Measurements from ENCODE around the gene EPHA1. TPM values are rescaled to one million over a fixed set of nuclear protein-coding genes. Genes with fewer than 3 reads are reported as not detected.

Gene EPHA1
- total and polyA plus RNA-seq, 10 donors = 0.80 to 4.5 (median 2.3) TPM

- WGBS, 5 donors = 26 to 39% (median 31%) methylated on average over 4 of the region's 4 CpGs
- no peaks in the 10 kb centered on the region for H3K36me3 ChIP-seq
- TF ChIP-seq, protein P1, sequence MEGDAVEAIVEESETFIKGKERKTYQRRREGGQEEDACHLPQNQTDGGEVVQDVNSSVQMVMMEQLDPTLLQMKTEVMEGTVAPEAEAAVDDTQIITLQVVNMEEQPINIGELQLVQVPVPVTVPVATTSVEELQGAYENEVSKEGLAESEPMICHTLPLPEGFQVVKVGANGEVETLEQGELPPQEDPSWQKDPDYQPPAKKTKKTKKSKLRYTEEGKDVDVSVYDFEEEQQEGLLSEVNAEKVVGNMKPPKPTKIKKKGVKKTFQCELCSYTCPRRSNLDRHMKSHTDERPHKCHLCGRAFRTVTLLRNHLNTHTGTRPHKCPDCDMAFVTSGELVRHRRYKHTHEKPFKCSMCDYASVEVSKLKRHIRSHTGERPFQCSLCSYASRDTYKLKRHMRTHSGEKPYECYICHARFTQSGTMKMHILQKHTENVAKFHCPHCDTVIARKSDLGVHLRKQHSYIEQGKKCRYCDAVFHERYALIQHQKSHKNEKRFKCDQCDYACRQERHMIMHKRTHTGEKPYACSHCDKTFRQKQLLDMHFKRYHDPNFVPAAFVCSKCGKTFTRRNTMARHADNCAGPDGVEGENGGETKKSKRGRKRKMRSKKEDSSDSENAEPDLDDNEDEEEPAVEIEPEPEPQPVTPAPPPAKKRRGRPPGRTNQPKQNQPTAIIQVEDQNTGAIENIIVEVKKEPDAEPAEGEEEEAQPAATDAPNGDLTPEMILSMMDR (IDR thresholded peaks at IDR 0.05 in 8 of 11, conservative IDR thresholded peaks at IDR 0.05 in 3 of 11) = no peak
- TF ChIP-seq POLR2A (IDR thresholded peaks at IDR 0.05) (no peak), POLR2AphosphoS5 (IDR thresholded peaks at IDR 0.05) (no peak)
- no peaks in the 10 kb centered on the region for H3K9me3 ChIP-seq
- no peak for DNase-seq
- intact Hi-C loops (cut with DNase I; ENCODE audit: low total_unique reads) = no loop called here
- H3K4me1 ChIP-seq = no peaks in the 10 kb centered on the region
- no peak overlapping the region for H3K27ac ChIP-seq
- no peak overlapping the region for H3K4me3 ChIP-seq
- no peaks in the 10 kb centered on the region for H3K27me3 ChIP-seq (replicated peaks in 1 of 7)
Observed at GRCh38 chr7:143437578-143437977, 28.9 kb upstream of the EPHA1 start.

- intact Hi-C loops (cut with DNase I; ENCODE audit: low total_unique reads) = no loop called here
- TF ChIP-seq POLR2A (IDR thresholded peaks at IDR 0.05) (no peak), POLR2AphosphoS5 (IDR thresholded peaks at IDR 0.05) (no peak)
- TF ChIP-seq, protein P1 (IDR thresholded peaks at IDR 0.05 in 8 of 11, conservative IDR thresholded peaks at IDR 0.05 in 3 of 11) = no peak
- no peaks in the 10 kb centered on the region for H3K4me1 ChIP-seq
- H3K27ac ChIP-seq = no peak overlapping the region
- no peaks in the 10 kb centered on the region for H3K27me3 ChIP-seq (replicated peaks in 1 of 7)
- H3K9me3 ChIP-seq = no peaks in the 10 kb centered on the region
- no peak for DNase-seq
- no peak overlapping the region for H3K4me3 ChIP-seq
- WGBS, 5 donors = 82 to 96% (median 93%) methylated on average over 3 of the region's 3 CpGs
- no peaks in the 10 kb centered on the region for H3K36me3 ChIP-seq
Observed at GRCh38 chr7:143436325-143436946, 27.8 kb upstream of the EPHA1 start.

- H3K27me3 ChIP-seq (replicated peaks in 1 of 7) = no peaks in the 10 kb centered on the region
- H3K9me3 ChIP-seq = no peaks in the 10 kb centered on the region
- H3K4me1 ChIP-seq = no peaks in the 10 kb centered on the region
- H3K36me3 ChIP-seq = no peaks in the 10 kb centered on the region
- WGBS, 5 donors = 78 to 94% (median 92%) methylated on average over 2 of the region's 2 CpGs
- TF ChIP-seq, protein P1 (IDR thresholded peaks at IDR 0.05 in 8 of 11, conservative IDR thresholded peaks at IDR 0.05 in 3 of 11) = no peak
- TF ChIP-seq POLR2AphosphoS5 (IDR thresholded peaks at IDR 0.05) (no peak), POLR2A (IDR thresholded peaks at IDR 0.05) (no peak)
- H3K4me3 ChIP-seq = no peak overlapping the region
- DNase-seq = no peak
- no peak overlapping the region for H3K27ac ChIP-seq
- intact Hi-C loops (cut with DNase I; ENCODE audit: low total_unique reads) = no loop called here
Observed at GRCh38 chr7:143435266-143435665, 26.6 kb upstream of the EPHA1 start.

GRCh38 chr7:143434660-143435059 lies 26.0 kb upstream of the EPHA1 start:
- no peaks in the 10 kb centered on the region for H3K4me1 ChIP-seq
- intact Hi-C loops (cut with DNase I; ENCODE audit: low total_unique reads) = no loop called here
- H3K4me3 ChIP-seq = no peak overlapping the region
- no peaks in the 10 kb centered on the region for H3K36me3 ChIP-seq
- no peak for DNase-seq
- no peaks in the 10 kb centered on the region for H3K9me3 ChIP-seq
- no peaks in the 10 kb centered on the region for H3K27me3 ChIP-seq (replicated peaks in 1 of 7)
- 87 to 94% (median 91%) methylated on average over 9 of the region's 9 CpGs for WGBS, 5 donors
- no peak overlapping the region for H3K27ac ChIP-seq
- TF ChIP-seq POLR2A (IDR thresholded peaks at IDR 0.05) = no peak
- no peak for TF ChIP-seq POLR2AphosphoS5 (IDR thresholded peaks at IDR 0.05)
- TF ChIP-seq, protein P1 (IDR thresholded peaks at IDR 0.05 in 8 of 11, conservative IDR thresholded peaks at IDR 0.05 in 3 of 11) = no peak
